Suppressor macrophage treated with lipopolysaccharide for 1 hour (primary cell): Measurements from ENCODE around the gene SALL4.

Experiments
- DNase-seq, 3 donors: peaks; one replicate each; pipeline ENCODE4 v3.0.0-alpha.2; 2020 to 2022

Gene SALL4

DNA sequence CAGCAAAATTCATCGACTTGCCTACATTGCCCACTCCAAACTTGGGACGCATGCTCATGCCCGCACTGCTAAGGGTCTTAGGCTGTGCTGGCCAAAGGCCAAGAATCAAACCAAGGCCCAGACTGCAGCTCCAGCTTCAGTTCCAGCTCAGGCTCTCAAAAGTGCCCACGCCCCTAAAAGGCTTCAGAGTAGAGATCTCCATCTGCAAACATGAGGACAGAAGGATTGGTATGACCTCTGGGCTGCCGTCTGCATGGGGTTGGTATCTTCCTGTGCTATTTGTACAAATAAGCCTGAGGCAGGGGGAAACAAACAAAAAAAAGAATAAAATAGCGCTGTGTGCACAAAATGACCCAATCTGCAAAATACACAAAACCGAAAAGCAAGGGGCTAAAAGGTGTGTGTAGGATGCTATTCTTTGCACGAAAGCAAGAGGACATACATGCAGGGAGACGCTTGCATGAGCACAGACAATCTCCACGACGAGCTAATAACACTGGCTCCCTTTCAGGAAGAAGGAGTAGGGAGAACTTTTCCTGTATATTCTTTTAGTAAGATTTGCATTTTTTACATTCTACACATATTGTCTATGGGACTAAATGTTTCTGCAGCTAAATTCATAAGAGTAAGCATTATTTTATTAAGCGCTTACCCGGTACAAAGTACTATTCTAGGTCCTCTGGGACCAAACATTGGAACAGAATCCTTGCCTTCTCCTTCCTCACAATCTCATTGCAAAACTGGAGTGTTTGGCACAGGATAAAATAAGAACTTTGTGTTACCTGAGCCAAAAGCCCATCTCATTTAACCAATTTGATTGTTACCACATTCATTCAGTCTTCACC, 67.2 kb downstream of the SALL4 start:
- no peak for DNase-seq

GRCh38 chr20:51733070-51733469, 69.3 kb downstream of the SALL4 start:
- no peak for DNase-seq
